K562 (cell line): Measurements from ENCODE around the gene GADD45GIP1. TPM values are rescaled to one million over a fixed set of nuclear protein-coding genes. Genes with fewer than 3 reads are reported as not detected.

Experiments
- BRD9 ChIP-seq: fragments of 450-650 bp; IDR thresholded peaks from 2 replicates; pipeline ENCODE4 v1.6.1; 2018; ENCODE audit warnings: low read depth; ENCODE audit not compliant: partially characterized antibody
- CBX5 ChIP-seq: IDR thresholded peaks from 2 replicates; pipeline ENCODE4 v1.6.1; 2014; ENCODE audit warnings: low read depth, borderline replicate concordance
- DPF2 ChIP-seq: fragments of 450-650 bp; IDR thresholded peaks from 2 replicates; pipeline ENCODE4 v1.6.1; 2016
- ELF4 ChIP-seq: fragments of 450-650 bp; formaldehyde crosslinking; IDR thresholded peaks from 2 replicates; pipeline ENCODE4 v1.4.0; 2022; ENCODE audit warnings: missing genetic modification characterization
- ELK1 ChIP-seq: sonication (generic); formaldehyde crosslinking; IDR thresholded peaks from 2 replicates; pipeline ENCODE4 v1.8.1; 2022; ENCODE audit warnings: missing genetic modification reagents
- ETV5 ChIP-seq: sonication (generic); formaldehyde crosslinking; IDR thresholded peaks from 2 replicates; pipeline ENCODE4 v1.4.0; 2020; ENCODE audit warnings: low read depth, mild to moderate bottlenecking, missing genetic modification reagents
- HLTF ChIP-seq: fragments of 450-650 bp; IDR thresholded peaks from 2 replicates; pipeline ENCODE4 v1.6.1; 2016
- HNRNPUL1 ChIP-seq: fragments of 200-400 bp; formaldehyde crosslinking; IDR thresholded peaks from 2 replicates; pipeline ENCODE4 v1.6.1; 2017; ENCODE audit warnings: low read length
- JUN ChIP-seq, 2 experiments: sonication (generic) in 1 of 2; formaldehyde crosslinking in 1 of 2; IDR thresholded peaks; 2 replicates each; pipeline versions ENCODE4 v1.6.1 to v1.8.0; 2012 to 2022; ENCODE audit warnings: borderline replicate concordance in 2 of 2, mild to moderate bottlenecking in 2 of 2, improper control_type of control experiment in 1 of 2, low read depth in 1 of 2, low read length in 1 of 2, missing genetic modification reagents in 1 of 2
- LARP7 ChIP-seq: fragments of 450-650 bp; IDR thresholded peaks from 2 replicates; pipeline ENCODE4 v1.6.1; 2016
- MAZ ChIP-seq, 2 experiments: fragments of 450-650 bp in 1 of 2; sonication (generic) in 1 of 2; formaldehyde crosslinking; IDR thresholded peaks in 1 of 2; conservative IDR thresholded peaks in 1 of 2; 2 replicates each; pipeline versions ENCODE4 v1.4.0 to v1.5.0; 2020; ENCODE audit warnings: mild to moderate bottlenecking in 1 of 2, missing genetic modification reagents in 1 of 2
- MBD2 ChIP-seq: sonication (generic); IDR thresholded peaks from 2 replicates; pipeline ENCODE4 v1.6.1; 2016; ENCODE audit warnings: low read depth, borderline replicate concordance
- NR2C1 ChIP-seq, 2 experiments: fragments of 450-650 bp; IDR thresholded peaks; 2 replicates each; pipeline ENCODE4 v1.6.1; 2017; ENCODE audit warnings: mild to moderate bottlenecking in 2 of 2, antibody characterized with exemption in 1 of 2, inconsistent platforms in 1 of 2, missing compliant biosample characterization in 1 of 2, missing genetic modification characterization in 1 of 2
- PML ChIP-seq: IDR thresholded peaks from 2 replicates; pipeline ENCODE4 v1.6.1; 2012; ENCODE audit warnings: low read length, inconsistent platforms
- POLR2AphosphoS5 ChIP-seq: IDR thresholded peaks from 2 replicates; pipeline ENCODE4 v1.6.1; 2011; ENCODE audit warnings: mild to moderate bottlenecking, low read depth, low read length, moderate library complexity; ENCODE audit not compliant: control insufficient read depth, insufficient read depth
- REST ChIP-seq, 2 experiments: fragments of 450-650 bp; formaldehyde crosslinking in 1 of 2; IDR thresholded peaks; 2 replicates each; pipeline versions ENCODE4 v1.4.0 to v1.6.1; 2014 to 2020; ENCODE audit warnings: mild to moderate bottlenecking in 2 of 2, borderline replicate concordance in 1 of 2, low read depth in 1 of 2
- SPI1 ChIP-seq: IDR thresholded peaks from 2 replicates; pipeline ENCODE4 v1.6.1; 2011; ENCODE audit warnings: low read depth, low read length, control low read depth, borderline replicate concordance
- TFAP4 ChIP-seq: sonication (generic); formaldehyde crosslinking; IDR thresholded peaks from 2 replicates; pipeline ENCODE4 v1.8.0; 2022; ENCODE audit warnings: missing genetic modification reagents, mild to moderate bottlenecking, moderate library complexity, borderline replicate concordance
- TRIM28 ChIP-seq: fragments of 450-650 bp; IDR thresholded peaks from 2 replicates; pipeline ENCODE4 v1.6.1; 2017
- ZNF77 ChIP-seq: fragments of 250-450 bp; sonication (Bioruptor Pico); IDR thresholded peaks from 2 replicates; pipeline ENCODE4 v1.5.0; 2020
- polyA plus RNA-seq, 8 experiments: library from polyadenylated mRNA; depleted of rRNA in 4 of 8; stranded (reverse) in 5 of 8; unstranded in 3 of 8; fragments of >200 nt; fragmentation: Nextera tagmentation in 2 of 8; fragmentation: Illumina TruSeq in 1 of 8; extraction: Ambion mirVana in 2 of 8; extraction: Trizol in 1 of 8; gene quantifications; 2 replicates each; pipeline versions ENCODE4 v1.2.1 to v1.2.3, GENCODE V29; 2011 to 2014; ENCODE audit warnings: inconsistent platforms in 1 of 8, missing spikeins in 1 of 8
- total RNA-seq, 7 experiments: library from RNA; depleted of rRNA in 6 of 7; stranded (reverse); fragments of >200 nt in 6 of 7; fragmentation: Illumina TruSeq in 2 of 7; extraction: Trizol in 2 of 7; gene quantifications; 2 replicates each; pipeline versions ENCODE4 v1.2.1 to v1.2.3, GENCODE V29; 2011 to 2021; ENCODE audit warnings: low replicate concordance in 1 of 7

GADD45GIP1 gene
- total and polyA plus RNA-seq, 9 of the 15 experiments (the other 6 are each of a cell fraction or from before 2014, with no cell fraction given), result 5.1 to 161 (median 29.2) TPM

- TF ChIP-seq SPI1, result no peak
- TF ChIP-seq PML, result no peak
- no peak for TF ChIP-seq CBX5
- no peak for TF ChIP-seq TRIM28
- TF ChIP-seq REST (IDR thresholded peaks at IDR 0.05; ENCODE audit: borderline replicate concordance), result no peak
- TF ChIP-seq REST (CRISPR knock-in tag; IDR thresholded peaks at IDR 0.05; ENCODE audit: low read depth), result no peak
- no peak for TF ChIP-seq MAZ (CRISPR knock-in tag; conservative IDR thresholded peaks at IDR 0.05 in 1 of 2, IDR thresholded peaks at IDR 0.05 in 1 of 2)
- 0 out of 2 replicates have a peak, but pooled peaks have one; percentile 58 for TF ChIP-seq HLTF
- TF ChIP-seq MBD2, result no peak
- TF ChIP-seq HNRNPUL1, result no peak
- TF ChIP-seq ELF4 (CRISPR knock-in tag), result peak; percentile 76; the same call in 1 of the 2 replicates
- TF ChIP-seq DPF2, result peak; percentile 24; the same call in 1 of the 2 replicates
- no peak for TF ChIP-seq ZNF77
- TF ChIP-seq LARP7, result peak; percentile 78
- TF ChIP-seq ETV5, result no peak
- TF ChIP-seq ELK1, result no peak
- no peak for TF ChIP-seq POLR2AphosphoS5
- TF ChIP-seq TFAP4 (CRISPR knock-in tag), result no peak
- no peak for TF ChIP-seq JUN (IDR thresholded peaks at IDR 0.05; ENCODE audit: borderline replicate concordance, low read depth, low read length)
- TF ChIP-seq JUN (CRISPR knock-in tag; IDR thresholded peaks at IDR 0.05; ENCODE audit: borderline replicate concordance), result 0 out of 2 replicates have a peak, but pooled peaks have one; percentile 43
- TF ChIP-seq NR2C1 (IDR thresholded peaks at IDR 0.05), result no peak
- no peak for TF ChIP-seq NR2C1 (tag; IDR thresholded peaks at IDR 0.05)
- peak; percentile 0 for TF ChIP-seq BRD9
These were observed 27.2 kb upstream of the GADD45GIP1 start (continued) for GRCh38 chr19:12984143-12984627.
